Upper lobe of left lung (tissue), 4 donors: ENCODE measurements around the gene POLG2.

Experiments used
- EP300 ChIP-seq, 4 donors: sonication (generic); formaldehyde crosslinking; IDR thresholded peaks; one replicate each; pipeline ENCODE4 v1.5.1; 2017; ENCODE audit warnings: antibody characterized with exemption in 4 of 4, control low read depth in 2 of 4
- POLR2A ChIP-seq, 4 donors: fragments of 450-650 bp; IDR thresholded peaks; one replicate each; pipeline ENCODE4 v1.5.1; 2016 to 2017; ENCODE audit warnings: antibody characterized with exemption in 4 of 4, mild to moderate bottlenecking in 2 of 4
- TF ChIP-seq, protein P1 (sequence below), 6 experiments: fragments of 450-650 bp in 4 of 6; fragments of 200-600 bp in 2 of 6; sonication (generic) in 2 of 6; IDR thresholded peaks; one replicate each; pipeline ENCODE4 v1.5.1; 2016 to 2019; ENCODE audit warnings: antibody characterized with exemption in 6 of 6

DNA sequence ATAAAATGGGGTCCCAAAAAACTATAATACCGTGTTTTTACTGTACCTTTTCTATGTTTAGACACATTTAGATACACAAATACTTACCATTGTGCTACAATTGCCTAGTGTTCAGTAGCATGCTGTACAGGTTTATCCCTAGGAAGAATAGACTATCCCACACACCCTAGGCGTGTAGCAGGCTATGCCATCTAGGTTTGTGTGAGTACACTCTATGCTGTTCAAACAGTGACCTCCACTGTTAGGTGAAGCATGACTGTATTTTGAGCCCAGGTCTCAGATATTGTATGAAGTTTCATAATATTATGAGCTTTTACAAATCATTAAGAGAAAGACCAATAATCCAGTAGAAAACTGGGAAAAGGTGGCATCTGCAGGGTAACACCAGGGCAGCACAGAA is 24.3 kb downstream of the POLG2 start:
- TF ChIP-seq, protein P1, sequence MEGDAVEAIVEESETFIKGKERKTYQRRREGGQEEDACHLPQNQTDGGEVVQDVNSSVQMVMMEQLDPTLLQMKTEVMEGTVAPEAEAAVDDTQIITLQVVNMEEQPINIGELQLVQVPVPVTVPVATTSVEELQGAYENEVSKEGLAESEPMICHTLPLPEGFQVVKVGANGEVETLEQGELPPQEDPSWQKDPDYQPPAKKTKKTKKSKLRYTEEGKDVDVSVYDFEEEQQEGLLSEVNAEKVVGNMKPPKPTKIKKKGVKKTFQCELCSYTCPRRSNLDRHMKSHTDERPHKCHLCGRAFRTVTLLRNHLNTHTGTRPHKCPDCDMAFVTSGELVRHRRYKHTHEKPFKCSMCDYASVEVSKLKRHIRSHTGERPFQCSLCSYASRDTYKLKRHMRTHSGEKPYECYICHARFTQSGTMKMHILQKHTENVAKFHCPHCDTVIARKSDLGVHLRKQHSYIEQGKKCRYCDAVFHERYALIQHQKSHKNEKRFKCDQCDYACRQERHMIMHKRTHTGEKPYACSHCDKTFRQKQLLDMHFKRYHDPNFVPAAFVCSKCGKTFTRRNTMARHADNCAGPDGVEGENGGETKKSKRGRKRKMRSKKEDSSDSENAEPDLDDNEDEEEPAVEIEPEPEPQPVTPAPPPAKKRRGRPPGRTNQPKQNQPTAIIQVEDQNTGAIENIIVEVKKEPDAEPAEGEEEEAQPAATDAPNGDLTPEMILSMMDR (IDR thresholded peaks at IDR 0.05), result no peak
- TF ChIP-seq POLR2A (IDR thresholded peaks at IDR 0.05) (no peak), EP300 (IDR thresholded peaks at IDR 0.05) (no peak)
